CD4-positive, alpha-beta T cell (primary cell): ENCODE results near the gene SLC12A3. TPM values are rescaled to one million over a fixed set of nuclear protein-coding genes. Genes with fewer than 3 reads are reported as not detected.

ENCODE experiments used
- ATAC-seq: fragments of 200-7000 bp; cut with Tn5 transposase; one replicate; pipeline ENCODE4 v1.10.0; 2022; ENCODE audit warnings: mild to moderate bottlenecking; ENCODE audit not compliant: poor library complexity
- CTCF ChIA-PET: fragments of 350-600 bp; sonication (Branson Sonifier 250); formaldehyde crosslinking; loops from one replicate; lab custom pipeline; 2021; ENCODE audit warnings: antibody characterized with exemption, inconsistent platforms; lab: Charles Lee
- POLR2A ChIA-PET: fragments of 350-600 bp; sonication (Branson Sonifier 250); formaldehyde crosslinking; loops from one replicate; lab custom pipeline; 2021; ENCODE audit warnings: antibody characterized with exemption, inconsistent platforms; lab: Charles Lee
- DNase-seq, 14 experiments: peaks; one replicate each; pipeline ENCODE4 v3.0.0-alpha.2; 2013 to 2020; ENCODE audit warnings: mixed read lengths in 2 of 14
- H3K27ac ChIP-seq, 2 donors: one replicate each; pipeline versions ENCODE4 v1.5.1 to v1.7.0; 2013; ENCODE audit warnings: low read length in 2 of 2, low read depth in 1 of 2, mild to moderate bottlenecking in 1 of 2
- H3K27me3 ChIP-seq, 2 experiments: 1 replicate in 1 of 2; 2 replicates in 1 of 2; pipeline versions ENCODE4 v1.6.1 to v1.7.0; 2013; ENCODE audit warnings: low read length in 2 of 2, control low read depth in 1 of 2, mild to moderate bottlenecking in 1 of 2, moderate library complexity in 1 of 2; ENCODE audit not compliant: insufficient read depth in 2 of 2, control insufficient read depth in 1 of 2
- H3K36me3 ChIP-seq: one replicate; pipeline ENCODE4 v1.6.1; 2013; ENCODE audit warnings: low read length, control low read depth; ENCODE audit not compliant: insufficient read depth
- H3K4me1 ChIP-seq: one replicate; pipeline ENCODE4 v1.6.1; 2013; ENCODE audit warnings: low read length, control low read depth; ENCODE audit not compliant: insufficient read depth
- H3K4me3 ChIP-seq: one replicate; pipeline ENCODE4 v1.5.1; 2013; ENCODE audit warnings: mild to moderate bottlenecking, low read length, moderate library complexity
- H3K9me3 ChIP-seq, 2 experiments: 1 replicate in 1 of 2; 2 replicates in 1 of 2; pipeline versions ENCODE4 v1.6.1 to v1.7.0; 2013; ENCODE audit warnings: low read length in 2 of 2, mild to moderate bottlenecking in 2 of 2, control low read depth in 1 of 2, moderate library complexity in 1 of 2; ENCODE audit not compliant: control insufficient read depth in 1 of 2, insufficient read depth in 1 of 2
- H3K27ac Mint-ChIP-seq: one replicate; pipeline ENCODE4 v1.8.0; 2020; ENCODE audit warnings: mixed read lengths
- H3K27me3 Mint-ChIP-seq: one replicate; pipeline ENCODE4 v1.8.0; 2021; ENCODE audit warnings: mixed read lengths
- H3K36me3 Mint-ChIP-seq: one replicate; pipeline ENCODE4 v1.8.0; 2021; ENCODE audit warnings: low read depth, mixed read lengths
- H3K4me1 Mint-ChIP-seq: one replicate; pipeline ENCODE4 v1.8.0; 2021; ENCODE audit warnings: low read depth, mixed read lengths
- H3K4me3 Mint-ChIP-seq: one replicate; pipeline ENCODE4 v1.8.0; 2020; ENCODE audit warnings: mild to moderate bottlenecking, mixed read lengths
- H3K9me3 Mint-ChIP-seq: one replicate; pipeline ENCODE4 v1.8.0; 2020; ENCODE audit warnings: mixed read lengths
- CTCF ChIP-seq: fragments of 200-600 bp; IDR thresholded peaks from one replicate; pipeline ENCODE4 v1.8.0; 2022; ENCODE audit warnings: antibody characterized with exemption, mild to moderate bottlenecking
- intact Hi-C, 2 experiments: fragments of 100-400 bp; cut with DNase I in 1 of 2; cut with micrococcal nuclease in 1 of 2; formaldehyde crosslinking; loops; one replicate each; pipeline versions ENCODE4 v1.15.1 to v1.9.0; 2023 to 2025; cut with DNase I, micrococcal nuclease
- total RNA-seq, 174 experiments: library from RNA in 2 of 174; stranded (reverse) in 2 of 174; gene quantifications; one replicate each; pipeline ENCODE4 v1.2.3 and lab custom pipeline; 2021 to 2026

SLC12A3 gene
- total RNA-seq, 2 experiments from 2014 or later: not detected

GRCh38 chr16:56885446-56886162 is 20.6 kb downstream of the SLC12A3 start:
- Mint-ChIP-seq H3K4me1 (no peaks in the 10 kb centered on the region), H3K9me3 (no peaks in the 10 kb centered on the region), H3K27me3 (no peaks in the 10 kb centered on the region), H3K27ac (no peak overlapping the region), H3K36me3 (no peaks in the 10 kb centered on the region), H3K4me3 (no peak overlapping the region)
- Histone ChIP-seq H3K36me3 (no peaks in the 10 kb centered on the region), H3K9me3 (no peaks in the 10 kb centered on the region), H3K4me3 (no peak overlapping the region), H3K27me3 (no peaks in the 10 kb centered on the region), H3K4me1 (no peaks in the 10 kb centered on the region), H3K27ac (no peak overlapping the region)
- POLR2A ChIA-PET: no interaction called here
- DNase-seq (no peak), ATAC-seq (no peak)
- TF ChIP-seq CTCF: no peak
- intact Hi-C loops: no loop called here
- CTCF ChIA-PET: no interaction called here

GRCh38 chr16:56886296-56886695 is 21.3 kb downstream of the SLC12A3 start:
- Mint-ChIP-seq H3K4me3 (no peak overlapping the region), H3K27ac (no peak overlapping the region), H3K9me3 (no peaks in the 10 kb centered on the region), H3K4me1 (no peaks in the 10 kb centered on the region), H3K27me3 (no peaks in the 10 kb centered on the region), H3K36me3 (no peaks in the 10 kb centered on the region)
- TF ChIP-seq CTCF: no peak
- DNase-seq (no peak), ATAC-seq (no peak)
- Histone ChIP-seq H3K4me1 (no peaks in the 10 kb centered on the region), H3K4me3 (no peak overlapping the region), H3K27me3 (no peaks in the 10 kb centered on the region), H3K27ac (no peak overlapping the region), H3K9me3 (no peaks in the 10 kb centered on the region), H3K36me3 (no peaks in the 10 kb centered on the region)
- CTCF ChIA-PET: no interaction called here
- intact Hi-C loops: no loop called here
- POLR2A ChIA-PET: no interaction called here

- Histone ChIP-seq H3K4me1 (no peaks in the 10 kb centered on the region), H3K9me3 (no peaks in the 10 kb centered on the region), H3K27me3 (no peaks in the 10 kb centered on the region), H3K27ac (no peak overlapping the region), H3K4me3 (no peak overlapping the region), H3K36me3 (no peaks in the 10 kb centered on the region)
- no peak for ATAC-seq
- no peak for TF ChIP-seq CTCF
- H3K4me1 Mint-ChIP-seq: no peaks in the 10 kb centered on the region
- no peaks in the 10 kb centered on the region for H3K27me3 Mint-ChIP-seq
- intact Hi-C loops: no loop called here
- H3K27ac Mint-ChIP-seq: no peak overlapping the region
- no peak for DNase-seq
- no peaks in the 10 kb centered on the region for H3K36me3 Mint-ChIP-seq
- ChIA-PET POLR2A (no interaction called here), CTCF (no interaction called here)
- no peaks in the 10 kb centered on the region for H3K9me3 Mint-ChIP-seq
- no peak overlapping the region for H3K4me3 Mint-ChIP-seq
Observed at GRCh38 chr16:56886826-56887225, 21.8 kb downstream of the SLC12A3 start.
